HG02884 (cell line): ENCODE data around the gene BCL11B.

Experiments
- ATAC-seq: cut with Tn5 transposase; IDR thresholded peaks from one replicate; pipeline ENCODE4 v1.9.1; 2021; ENCODE audit warnings: mild to moderate bottlenecking, moderate library complexity; ENCODE audit not compliant: unreplicated experiment

The BCL11B gene

GRCh38 chr14:99287269-99287942, 15.4 kb upstream of the BCL11B start:
- peak; percentile 74 for ATAC-seq

- ATAC-seq = peak; percentile 49
Observed at GRCh38 chr14:99286761-99287160, 14.8 kb upstream of the BCL11B start.

DNA sequence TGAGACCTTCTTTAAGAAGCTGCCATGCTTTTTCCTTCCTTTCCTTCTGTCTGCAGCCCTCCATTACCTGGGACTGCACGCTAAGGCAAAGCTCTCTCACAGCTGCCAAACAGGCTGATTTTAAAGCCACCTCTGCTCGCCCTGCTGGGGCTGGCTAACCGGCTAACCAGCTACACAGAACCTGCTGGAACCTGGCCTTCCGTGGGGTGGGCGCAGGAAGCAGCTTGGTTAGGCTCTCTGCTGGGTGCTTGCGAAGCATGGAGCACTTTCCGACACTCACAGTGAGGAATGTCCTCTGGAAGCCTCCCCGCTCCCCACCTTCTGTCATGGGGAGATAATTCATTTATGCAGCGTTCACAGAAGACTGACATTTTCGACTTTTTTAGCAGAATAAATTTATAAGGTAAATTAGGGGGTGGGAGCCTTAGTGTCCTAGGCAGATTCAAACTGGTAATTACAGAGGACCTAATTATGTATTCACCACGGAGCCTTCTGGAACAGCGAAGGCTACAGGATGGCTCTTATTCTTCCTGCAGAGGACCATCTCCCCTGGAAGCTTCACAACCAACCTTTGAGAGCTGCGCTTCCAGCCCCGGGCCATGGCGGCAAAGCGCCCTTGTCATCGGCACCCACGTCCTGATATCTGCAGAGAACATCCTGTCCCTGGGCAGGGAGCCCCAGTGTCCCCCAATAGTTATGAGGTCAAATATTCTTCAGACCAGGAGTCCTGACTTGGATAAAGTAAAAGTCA, 12.4 kb upstream of the BCL11B start:
- ATAC-seq = no peak

DNA sequence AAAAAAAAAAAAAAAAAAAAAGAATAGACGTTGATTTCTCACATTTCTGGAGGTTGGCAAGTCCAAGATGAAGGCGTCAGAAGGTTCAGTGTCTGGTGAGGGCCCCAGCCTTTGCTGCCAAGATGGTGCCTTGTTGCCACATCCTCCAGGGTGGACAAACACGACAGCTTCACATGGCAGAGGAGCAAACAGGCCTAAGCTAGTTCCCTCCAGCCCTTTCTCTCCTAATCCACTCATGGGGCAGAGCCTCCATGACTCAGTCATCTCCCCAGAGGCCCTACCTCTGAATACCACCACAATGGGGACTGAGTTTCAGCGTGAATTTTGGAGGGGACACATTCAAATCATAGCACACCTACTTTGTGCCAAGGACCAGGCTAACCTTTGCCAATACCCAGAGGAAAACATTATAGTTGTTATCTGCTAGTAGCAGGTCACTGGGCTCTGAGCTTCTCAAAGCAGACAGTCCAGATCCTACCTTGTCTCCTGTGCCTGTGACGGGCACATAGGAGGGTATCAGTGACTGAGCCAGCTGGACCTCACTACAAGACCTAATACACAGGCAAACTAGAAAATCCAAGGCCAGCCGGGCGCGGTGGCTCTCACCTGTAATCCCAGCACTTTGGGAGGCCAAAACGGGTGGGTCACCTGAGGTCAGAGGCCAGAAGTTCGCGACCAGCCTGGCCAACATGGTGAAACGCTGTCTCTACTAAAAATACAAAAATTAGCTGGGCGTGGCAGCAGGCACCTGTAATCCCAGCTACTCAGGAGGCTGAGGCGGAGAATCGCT, 10.5 kb upstream of the BCL11B start:
- ATAC-seq = no peak

DNA sequence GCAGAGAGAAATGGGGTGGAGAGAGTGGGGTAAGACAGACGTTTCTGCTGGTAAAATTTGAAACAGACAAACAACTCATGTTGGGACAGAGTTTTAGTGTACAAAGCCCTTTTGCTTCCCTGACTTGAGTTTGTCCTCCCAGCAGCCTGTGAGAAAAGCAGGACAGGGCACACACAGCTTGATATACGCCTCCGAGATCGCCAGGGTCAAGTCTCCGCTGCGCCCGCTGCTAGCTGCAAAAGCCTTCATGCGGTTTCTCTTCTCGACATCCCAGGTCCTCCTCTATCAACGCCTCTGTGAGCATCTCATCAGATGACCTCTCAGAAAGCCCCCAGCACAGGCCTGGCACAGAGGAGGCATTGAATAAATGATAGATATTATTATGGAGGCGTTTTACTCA, 9.4 kb upstream of the BCL11B start:
- no peak for ATAC-seq

- ATAC-seq = no peak
Observed at GRCh38 chr14:99280852-99281251, 8.9 kb upstream of the BCL11B start.

- ATAC-seq = no peak
Observed at GRCh38 chr14:99280066-99280731, 8.2 kb upstream of the BCL11B start.

DNA sequence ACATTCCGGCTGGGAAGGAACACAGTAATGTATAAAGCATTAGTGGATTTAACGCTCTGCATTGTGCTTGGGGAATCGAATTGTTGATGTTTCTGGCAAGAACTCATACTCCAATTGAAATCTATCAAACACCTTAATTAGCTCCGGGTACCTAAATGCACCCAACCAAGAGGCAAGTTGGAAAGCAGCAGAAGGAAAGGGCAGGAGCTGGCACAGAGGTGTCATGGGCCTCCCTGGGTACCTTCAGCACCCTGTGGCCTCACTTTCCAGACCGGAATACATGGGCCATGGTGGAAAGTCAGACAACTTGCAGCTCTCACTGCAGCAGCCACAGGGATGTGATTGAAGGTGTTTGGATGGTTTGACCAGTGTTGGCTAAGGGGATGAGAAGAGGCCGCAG, 6.8 kb upstream of the BCL11B start:
- ATAC-seq = no peak

DNA sequence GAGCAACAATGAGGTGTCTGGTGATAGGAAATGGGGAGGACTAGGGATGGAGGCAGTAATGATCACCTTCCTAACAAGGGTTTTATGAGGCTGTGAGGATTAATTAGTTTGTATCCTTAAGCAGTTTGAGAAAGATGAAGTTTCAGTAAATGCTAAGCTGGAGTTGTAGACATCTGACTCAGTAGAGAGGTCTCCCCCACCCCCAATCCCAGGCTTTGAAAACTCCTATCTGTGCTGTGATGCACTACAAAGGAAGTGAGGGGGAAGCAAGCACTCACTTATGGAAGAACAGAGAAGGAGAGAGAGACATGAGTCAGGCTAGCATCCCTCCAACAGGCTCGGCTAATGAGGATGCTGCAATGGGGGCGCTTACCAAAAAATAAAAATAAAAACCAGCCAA, 5.5 kb upstream of the BCL11B start:
- ATAC-seq = no peak

DNA sequence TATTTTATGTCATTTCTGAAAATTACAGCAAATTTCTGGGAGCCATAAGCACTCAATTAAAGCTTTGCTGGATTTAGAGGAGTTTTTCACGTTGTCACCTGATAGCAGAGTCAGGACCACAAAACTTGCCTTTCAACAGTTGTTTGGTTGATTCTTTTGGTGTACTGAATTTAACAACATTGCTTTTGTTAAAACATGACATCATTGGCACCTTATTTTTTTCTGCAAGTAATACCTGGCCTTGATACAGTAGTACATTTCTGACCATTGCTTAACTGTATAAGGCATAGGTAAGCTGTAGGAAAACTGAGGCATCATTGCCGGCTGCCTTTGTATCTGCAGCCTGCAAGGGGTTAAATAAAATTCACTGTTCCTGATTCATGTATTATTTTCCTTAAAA, 4.5 kb upstream of the BCL11B start:
- ATAC-seq = no peak

DNA sequence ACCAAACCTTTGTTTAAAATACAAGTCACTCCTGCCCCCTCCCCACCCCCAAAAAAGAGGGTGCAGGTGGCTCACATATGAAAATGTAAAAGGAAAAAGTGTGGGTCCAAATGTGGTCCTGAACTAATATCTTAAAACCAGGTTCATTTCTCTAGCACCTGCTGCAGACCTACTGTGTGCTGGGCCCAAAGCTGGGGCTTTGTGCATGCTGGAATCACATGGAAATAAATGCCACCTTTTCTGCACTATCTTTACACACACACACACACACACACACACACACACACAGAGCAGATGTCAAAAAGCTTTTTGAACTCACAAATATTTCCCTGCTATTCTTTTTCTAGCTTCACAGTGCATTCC, 3.2 kb upstream of the BCL11B start:
- no peak for ATAC-seq

- ATAC-seq = no peak
Observed at GRCh38 chr14:99274346-99275221, 2.6 kb upstream of the BCL11B start.

DNA sequence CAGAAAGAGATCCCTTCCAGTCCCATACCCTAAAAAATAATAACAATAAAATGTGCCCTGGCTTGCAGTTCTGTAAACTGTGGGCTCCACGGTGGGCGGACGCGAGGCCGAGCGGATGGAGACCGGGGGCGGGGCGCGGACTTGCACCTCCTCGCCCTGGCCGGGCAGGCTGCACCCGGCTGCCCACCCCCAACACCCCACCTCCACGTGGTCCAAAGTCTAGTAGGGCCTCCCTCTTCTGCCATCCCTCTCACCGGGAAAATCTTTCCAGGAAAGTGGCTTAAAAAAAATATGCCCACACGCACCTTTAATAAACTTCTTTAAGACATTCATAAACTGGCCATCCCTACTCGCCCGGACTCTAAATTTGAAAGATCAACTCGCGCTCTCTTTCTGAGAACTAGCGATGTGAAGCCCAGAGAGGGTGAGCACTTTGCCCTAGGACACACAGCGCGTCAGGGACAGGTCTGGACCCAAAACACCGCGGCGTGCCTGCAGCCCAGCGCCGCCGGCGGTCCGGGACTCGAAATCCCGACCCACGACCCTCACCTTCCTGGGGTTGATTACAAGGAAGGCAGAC, 1.9 kb upstream of the BCL11B start:
- ATAC-seq = no peak

- ATAC-seq = no peak
Observed at GRCh38 chr14:99272899-99273765, 1.1 kb upstream of the BCL11B start.

GRCh38 chr14:99272632-99272898, 568 bp upstream of the BCL11B start:
- ATAC-seq = no peak

DNA sequence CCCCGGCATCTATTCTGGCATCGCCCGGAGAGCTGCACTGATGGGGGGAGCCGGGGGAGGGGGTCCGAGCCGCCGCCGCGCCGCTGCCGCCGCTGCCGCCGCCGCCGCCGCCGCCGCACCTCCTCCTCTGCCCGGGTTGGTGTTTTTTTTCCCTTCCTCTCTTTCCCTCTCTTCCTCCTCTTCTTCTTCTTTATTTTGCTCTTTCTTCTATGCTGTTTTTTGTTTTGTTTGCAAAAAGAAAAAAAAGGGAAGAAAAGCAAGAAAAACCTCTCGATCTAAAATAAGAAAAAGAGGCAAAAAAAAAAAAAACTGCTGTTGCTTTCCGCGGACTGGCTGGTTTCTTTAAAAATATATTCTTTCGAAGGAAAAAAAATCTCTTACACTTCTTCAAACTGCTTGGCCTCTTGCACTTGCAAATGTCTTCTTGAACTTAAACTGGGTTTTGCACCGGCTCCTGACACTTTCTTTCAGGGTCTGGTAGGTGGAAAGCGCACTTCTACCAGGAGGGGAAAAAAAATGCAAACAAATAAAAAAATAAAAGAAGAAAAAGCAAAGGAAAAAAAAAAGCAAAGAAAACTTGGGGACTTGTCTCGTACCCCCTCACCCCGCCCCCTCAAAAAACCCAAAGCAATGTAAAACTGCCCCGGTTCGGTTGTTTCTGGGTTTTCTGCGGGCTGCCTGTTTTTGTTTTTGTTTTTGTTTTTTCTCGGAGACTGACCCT, 616 bp downstream of the BCL11B start:
- no peak for ATAC-seq

GRCh38 chr14:99270458-99271220, 1.4 kb downstream of the BCL11B start:
- no peak for ATAC-seq
